ENCODE results near the gene LLPH. TPM values are rescaled to one million over a fixed set of nuclear protein-coding genes. Genes with fewer than 3 reads are reported as not detected.

The LLPH gene
- total RNA-seq, 4 donors from 2014 or later, result 5.0 to 17.5 (median 9.5) TPM

DNA sequence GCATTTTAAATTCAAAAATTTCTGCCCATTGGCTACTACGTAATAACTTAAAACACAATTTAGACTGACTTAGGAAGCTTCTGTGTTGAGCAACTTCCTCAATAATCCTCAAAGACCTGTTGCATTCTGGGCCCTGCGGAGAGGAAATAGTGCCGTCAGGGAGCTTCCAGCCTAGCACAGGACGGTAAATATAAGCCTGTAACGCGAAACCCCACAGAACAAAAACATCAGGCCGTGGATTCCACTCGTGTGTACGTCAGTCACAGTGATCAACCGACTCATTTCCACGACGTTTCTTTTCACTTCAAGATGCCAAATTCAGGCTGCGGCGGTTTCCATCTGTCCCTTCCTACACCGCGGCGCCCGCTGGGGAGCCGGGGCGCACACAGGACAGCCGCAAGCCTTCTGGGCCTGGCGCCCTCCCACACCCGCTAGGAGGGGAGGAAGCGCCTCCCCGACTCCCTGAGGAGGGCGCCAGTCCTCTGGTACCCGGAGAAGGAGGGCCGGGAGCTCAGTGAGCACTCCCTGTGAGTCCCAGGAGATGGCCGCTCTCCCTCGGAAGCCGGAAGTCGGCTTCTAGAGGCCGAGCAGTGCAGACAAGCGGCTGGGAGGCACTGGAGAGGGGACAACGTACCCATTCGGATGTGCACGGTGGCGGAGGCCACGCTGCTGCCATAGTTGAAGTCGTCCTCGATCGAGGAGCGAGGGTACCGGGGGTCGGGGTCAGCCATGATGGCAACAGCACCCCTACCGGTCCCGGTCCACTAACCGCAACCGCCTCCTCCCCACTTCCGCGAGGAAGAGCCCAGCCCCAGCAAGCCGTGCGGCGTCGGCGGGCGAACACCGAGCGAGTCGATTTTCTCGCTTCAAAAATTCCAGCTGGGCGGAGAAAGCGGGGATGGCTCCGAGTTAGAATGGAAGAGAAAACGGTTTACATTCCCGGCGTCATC, 38.9 kb upstream of the LLPH start, which contains the start of gene TMBIM4:
TMBIM4 (minus strand) TSS at position 776 of the 950 bp plus-strand sequence; CDS start at position 731, 45 bp downstream.
- TF ChIP-seq POLR2A (IDR thresholded peaks at IDR 0.05) (peak; percentile 62 to 73), POLR2AphosphoS5 (IDR thresholded peaks at IDR 0.05) (peak; percentile 83), EP300 (IDR thresholded peaks at IDR 0.05) (no peak)
- TF ChIP-seq, protein P1, sequence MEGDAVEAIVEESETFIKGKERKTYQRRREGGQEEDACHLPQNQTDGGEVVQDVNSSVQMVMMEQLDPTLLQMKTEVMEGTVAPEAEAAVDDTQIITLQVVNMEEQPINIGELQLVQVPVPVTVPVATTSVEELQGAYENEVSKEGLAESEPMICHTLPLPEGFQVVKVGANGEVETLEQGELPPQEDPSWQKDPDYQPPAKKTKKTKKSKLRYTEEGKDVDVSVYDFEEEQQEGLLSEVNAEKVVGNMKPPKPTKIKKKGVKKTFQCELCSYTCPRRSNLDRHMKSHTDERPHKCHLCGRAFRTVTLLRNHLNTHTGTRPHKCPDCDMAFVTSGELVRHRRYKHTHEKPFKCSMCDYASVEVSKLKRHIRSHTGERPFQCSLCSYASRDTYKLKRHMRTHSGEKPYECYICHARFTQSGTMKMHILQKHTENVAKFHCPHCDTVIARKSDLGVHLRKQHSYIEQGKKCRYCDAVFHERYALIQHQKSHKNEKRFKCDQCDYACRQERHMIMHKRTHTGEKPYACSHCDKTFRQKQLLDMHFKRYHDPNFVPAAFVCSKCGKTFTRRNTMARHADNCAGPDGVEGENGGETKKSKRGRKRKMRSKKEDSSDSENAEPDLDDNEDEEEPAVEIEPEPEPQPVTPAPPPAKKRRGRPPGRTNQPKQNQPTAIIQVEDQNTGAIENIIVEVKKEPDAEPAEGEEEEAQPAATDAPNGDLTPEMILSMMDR (IDR thresholded peaks at IDR 0.05), result peak; percentile 48 to 76 (median 64)

DNA sequence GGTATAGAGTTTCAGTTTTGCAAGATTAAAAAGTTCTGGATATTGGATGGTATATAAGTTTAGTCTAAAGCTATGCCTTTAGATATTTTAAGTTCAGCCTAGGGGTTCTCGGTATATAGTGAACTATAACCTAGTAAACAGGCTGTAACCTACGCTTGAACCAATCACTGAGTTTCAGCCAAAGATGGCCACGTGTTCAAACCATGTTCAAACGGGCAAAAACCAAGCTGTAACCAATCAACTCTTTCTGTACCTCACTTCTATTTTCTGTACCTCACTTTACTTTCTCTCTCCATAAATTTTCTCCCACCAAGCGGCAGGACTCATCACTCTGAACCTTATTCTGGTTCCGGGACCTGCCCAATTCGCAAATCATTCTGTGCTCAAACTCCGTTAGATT, 37.9 kb upstream of the LLPH start:
- ATAC-seq, result no peak
- H3K9me3 ChIP-seq, result no peaks in the 10 kb centered on the region
- H3K36me3 ChIP-seq, result no peaks in the 10 kb centered on the region
- H3K4me1 ChIP-seq, result peaks cover 0 to 33% (median 7%) of the 10 kb centered on the region in 3 donors
- WGBS, 2 donors (ENCODE audit: low coverage in 1 of 2), result 79 to 81% methylated on average over 8 of the region's 8 CpGs
- H3K27ac ChIP-seq, result peak overlapping the region; percentile 90 to 100 (median 98)
- peak overlapping the region; percentile 55 to 65 for H3K4me3 ChIP-seq
- no peaks in the 10 kb centered on the region for H3K27me3 ChIP-seq
- no peak for TF ChIP-seq POLR2AphosphoS5 (IDR thresholded peaks at IDR 0.05)
- no peak for TF ChIP-seq POLR2A (IDR thresholded peaks at IDR 0.05)
- no peak for TF ChIP-seq EP300 (IDR thresholded peaks at IDR 0.05)
- TF ChIP-seq, protein P1 (IDR thresholded peaks at IDR 0.05), result no peak

More for the DNA sequence above, 38.9 kb upstream of the LLPH start, which contains the start of gene TMBIM4:
- Histone ChIP-seq H3K4me3 (peak within 1 kb of the TSS; percentile 55 to 65), H3K9me3 (no peaks in the 10 kb centered on the region), H3K36me3 (no peaks in the 10 kb centered on the region), H3K4me1 (peaks cover 0 to 31% (median 7%) of the 10 kb centered on the region in 3 donors), H3K27me3 (no peaks in the 10 kb centered on the region), H3K27ac (peak within 1 kb of the TSS; percentile 90 to 100 (median 98))
- 0 to 1% methylated on average over 21 to 32 of the region's 67 CpGs for WGBS, 2 donors (ENCODE audit: low coverage in 1 of 2)
- peak; percentile 96 for ATAC-seq

DNA sequence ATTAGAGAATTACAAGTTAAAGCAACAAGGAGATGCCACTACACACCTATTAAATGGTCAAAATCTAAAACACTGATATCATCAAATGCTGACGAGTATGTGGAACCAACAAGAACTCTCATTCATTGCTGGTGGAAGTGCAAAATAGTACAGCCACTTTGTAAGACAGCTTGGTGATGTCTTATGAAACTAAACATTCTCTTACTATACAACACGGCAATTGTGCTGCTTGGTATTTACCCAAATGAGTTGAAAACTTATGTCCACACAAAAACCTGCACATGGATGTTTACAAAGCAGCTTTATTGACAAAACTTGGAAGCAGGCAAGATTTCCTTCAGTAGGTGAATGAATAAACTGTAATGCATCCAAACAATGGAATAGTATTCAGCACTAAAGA, 36.0 kb upstream of the LLPH start:
- no peaks in the 10 kb centered on the region for H3K36me3 ChIP-seq
- no peak for ATAC-seq
- H3K4me3 ChIP-seq, result no peak overlapping the region
- no peaks in the 10 kb centered on the region for H3K27me3 ChIP-seq
- H3K4me1 ChIP-seq, result peaks cover 0 to 51% (median 10%) of the 10 kb centered on the region in 3 donors
- 95 to 97% methylated on average over 2 of the region's 2 CpGs for WGBS, 2 donors (ENCODE audit: low coverage in 1 of 2)
- no peak for TF ChIP-seq POLR2AphosphoS5 (IDR thresholded peaks at IDR 0.05)
- H3K9me3 ChIP-seq, result no peaks in the 10 kb centered on the region
- no peak overlapping the region for H3K27ac ChIP-seq

DNA sequence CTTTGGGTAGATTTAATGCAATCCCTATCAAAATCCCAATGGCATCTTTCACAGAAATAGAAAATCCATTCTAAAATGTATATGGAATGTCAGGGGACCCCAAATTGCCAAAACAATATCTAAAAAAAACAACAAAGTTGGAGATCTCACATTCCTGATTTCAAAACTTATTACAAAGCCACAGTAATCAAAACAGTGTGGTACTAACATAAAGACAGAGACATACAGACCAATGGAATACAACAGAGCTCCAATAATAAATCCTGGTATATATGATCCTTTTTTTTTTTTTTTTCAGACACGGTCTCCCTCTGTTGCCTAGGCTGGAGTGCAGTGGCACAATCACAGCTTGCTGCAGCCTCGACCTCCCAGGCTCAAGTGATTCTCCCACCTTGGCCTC, 34.6 kb upstream of the LLPH start:
- H3K4me1 ChIP-seq, result peaks cover 0 to 49% (median 10%) of the 10 kb centered on the region in 3 donors
- TF ChIP-seq POLR2A (IDR thresholded peaks at IDR 0.05), result no peak
- no peak for TF ChIP-seq EP300 (IDR thresholded peaks at IDR 0.05)
- no peak for TF ChIP-seq POLR2AphosphoS5 (IDR thresholded peaks at IDR 0.05)
- TF ChIP-seq, protein P1 (IDR thresholded peaks at IDR 0.05), result no peak
- H3K4me3 ChIP-seq, result no peak overlapping the region
- H3K27me3 ChIP-seq, result no peaks in the 10 kb centered on the region
- ATAC-seq, result no peak
- no peaks in the 10 kb centered on the region for H3K9me3 ChIP-seq
- H3K36me3 ChIP-seq, result peaks cover 0 to 10% of the 10 kb centered on the region in 2 donors
- 85 to 100% methylated on average over 2 of the region's 2 CpGs for WGBS, 2 donors (ENCODE audit: low coverage in 1 of 2)
- H3K27ac ChIP-seq, result no peak overlapping the region

DNA sequence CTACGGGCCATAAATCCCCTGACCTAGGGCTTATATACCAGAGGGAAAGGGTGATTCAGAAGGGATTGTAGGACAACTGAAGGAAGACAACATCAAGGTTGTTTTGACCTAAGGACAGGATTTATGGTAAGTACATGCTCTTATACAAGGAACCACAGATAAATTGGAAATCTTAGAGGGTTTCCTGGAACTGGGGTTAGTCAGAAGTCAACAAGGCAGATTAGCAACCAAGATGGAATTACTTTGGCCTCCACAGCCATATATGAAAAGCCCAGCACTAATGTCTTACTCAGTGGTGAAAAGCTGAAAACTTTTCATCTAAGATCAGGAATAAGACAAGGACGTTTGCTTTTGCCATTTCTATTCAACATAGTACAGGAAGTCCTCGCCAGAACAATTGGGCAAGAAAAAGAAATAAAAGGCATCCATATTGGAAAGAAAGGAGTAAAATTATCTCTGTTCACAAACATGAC, 33.8 kb upstream of the LLPH start:
- ATAC-seq, result no peak
- peaks cover 0 to 17% of the 10 kb centered on the region in 2 donors for H3K36me3 ChIP-seq
- 75 to 100% methylated on average over 1 to 3 of the region's 3 CpGs for WGBS, 2 donors (ENCODE audit: low coverage in 1 of 2)
- H3K27me3 ChIP-seq, result no peaks in the 10 kb centered on the region
- H3K4me1 ChIP-seq, result peaks cover 0 to 48% (median 10%) of the 10 kb centered on the region in 3 donors
- TF ChIP-seq POLR2A (IDR thresholded peaks at IDR 0.05), result no peak
- H3K27ac ChIP-seq, result no peak overlapping the region
- H3K9me3 ChIP-seq, result no peaks in the 10 kb centered on the region
- no peak overlapping the region for H3K4me3 ChIP-seq
